ENCODE results near the gene AP1G1. TPM values are rescaled to one million over a fixed set of nuclear protein-coding genes. Genes with fewer than 3 reads are reported as not detected.

AP1G1 gene
- total RNA-seq = 56.0 and 57.6 TPM in 2 replicates

DNA sequence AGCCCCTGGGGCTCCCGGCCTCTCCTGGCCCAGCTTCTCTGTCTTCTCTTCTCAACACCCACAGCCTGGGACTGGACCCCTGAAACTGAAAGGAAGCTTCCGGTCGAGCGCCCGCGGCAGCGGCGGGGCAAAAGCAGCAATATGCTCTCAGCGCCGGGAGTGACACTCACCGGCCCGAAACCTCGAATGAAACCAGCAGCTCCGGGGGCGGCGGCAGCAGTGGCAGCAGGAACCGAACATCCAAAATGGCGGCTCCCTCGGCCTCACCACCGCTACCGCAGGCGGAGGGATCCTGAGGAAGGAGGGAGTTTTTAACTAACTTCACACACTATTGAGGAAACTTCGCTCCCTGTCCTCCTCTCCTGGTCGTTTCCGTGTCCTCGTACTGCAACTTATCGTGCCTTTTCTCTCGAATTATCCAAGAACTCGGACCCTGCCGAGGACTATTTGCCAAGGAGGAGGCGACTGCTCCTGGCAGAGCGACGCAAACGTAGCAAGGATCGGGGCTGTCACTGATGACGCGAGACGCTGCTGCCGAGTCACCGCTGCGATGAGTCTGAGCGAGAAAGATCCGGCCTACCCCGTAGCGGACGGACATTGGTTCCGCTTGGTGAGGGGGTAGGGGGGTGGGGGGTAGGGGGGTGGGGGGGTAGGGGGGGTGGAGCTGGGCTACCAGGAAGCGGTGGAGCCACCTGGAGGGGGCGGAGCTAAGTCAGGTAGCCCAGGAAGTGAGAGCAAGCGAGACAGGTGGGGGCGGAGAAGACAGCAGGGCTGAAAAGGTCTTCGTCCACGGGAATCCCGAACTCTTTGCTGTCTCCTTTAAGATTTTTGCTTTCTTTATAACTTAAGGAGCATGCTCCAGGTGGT, at the start of gene AP1G1:
TSS of gene AP1G1 (minus strand) at position 242 of the 867 bp plus-strand sequence. CDS start 19,355 bp downstream, outside the sequence.
- H3K27me3 ChIP-seq (ENCODE audit: control insufficient read depth, insufficient read depth, low read length) = no peaks in the 10 kb centered on the region
- no peak for TF ChIP-seq CTCF (IDR thresholded peaks at IDR 0.05; ENCODE audit: insufficient read depth, low read length, poor library complexity, severe bottlenecking)
- H3K4me3 ChIP-seq (ENCODE audit: low read depth, low read length) = peak within 1 kb of the TSS; percentile 87
- no peaks in the 10 kb centered on the region for H3K36me3 ChIP-seq (ENCODE audit: control insufficient read depth, insufficient read depth, low read length)
- peak; percentile 82 for DNase-seq (ENCODE audit: low read depth)

- TF ChIP-seq CTCF (IDR thresholded peaks at IDR 0.05; ENCODE audit: insufficient read depth, low read length, poor library complexity, severe bottlenecking) = no peak
These were observed 47.5 kb upstream of the AP1G1 start for GRCh38 chr16:71855937-71856662.

DNA sequence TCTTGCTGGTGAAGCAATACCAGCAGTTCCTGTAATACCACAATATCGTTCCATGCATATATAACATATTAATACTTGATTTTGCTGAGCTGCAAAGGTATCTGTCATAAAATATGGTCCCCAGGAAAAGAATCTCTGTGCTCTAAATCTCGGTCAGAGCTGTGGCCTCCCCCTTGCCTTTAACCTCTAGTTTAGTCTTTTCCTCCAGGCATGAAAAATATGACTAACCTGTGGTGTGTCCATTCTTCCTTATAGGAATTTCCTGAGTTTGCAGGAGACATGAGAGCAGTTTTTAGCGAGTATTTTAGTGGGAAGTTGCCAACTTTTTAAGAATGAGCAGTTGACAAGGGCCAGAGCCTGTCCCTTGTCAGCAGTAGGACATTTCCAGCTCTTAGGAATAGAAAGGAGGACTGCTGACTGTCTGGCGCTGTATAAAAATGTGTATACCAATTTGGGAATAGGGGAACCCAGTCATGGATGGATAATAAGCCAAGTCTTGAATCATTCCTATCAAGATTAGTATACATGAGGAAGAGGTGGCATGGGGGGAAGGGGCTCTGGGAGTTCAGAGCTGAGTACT, 45.8 kb upstream of the AP1G1 start:
- DNase-seq (ENCODE audit: low read depth) = no peak
- Histone ChIP-seq H3K36me3 (ENCODE audit: control insufficient read depth, insufficient read depth, low read length) (peaks cover 2% of the 10 kb centered on the region), H3K27me3 (ENCODE audit: control insufficient read depth, insufficient read depth, low read length) (no peaks in the 10 kb centered on the region), H3K4me3 (ENCODE audit: low read depth, low read length) (no peak overlapping the region)
- no peak for TF ChIP-seq CTCF (IDR thresholded peaks at IDR 0.05; ENCODE audit: insufficient read depth, low read length, poor library complexity, severe bottlenecking)

More at GRCh38 chr16:71855937-71856662, 47.5 kb upstream of the AP1G1 start:
- peaks cover 2% of the 10 kb centered on the region for H3K36me3 ChIP-seq (ENCODE audit: control insufficient read depth, insufficient read depth, low read length)
- no peaks in the 10 kb centered on the region for H3K27me3 ChIP-seq (ENCODE audit: control insufficient read depth, insufficient read depth, low read length)
- no peak for DNase-seq (ENCODE audit: low read depth)
- H3K4me3 ChIP-seq (ENCODE audit: low read depth, low read length) = no peak overlapping the region

- no peak for DNase-seq (ENCODE audit: low read depth)
- TF ChIP-seq CTCF (IDR thresholded peaks at IDR 0.05; ENCODE audit: insufficient read depth, low read length, poor library complexity, severe bottlenecking) = no peak
These were observed 44.8 kb upstream of the AP1G1 start for GRCh38 chr16:71853413-71853812.

DNA sequence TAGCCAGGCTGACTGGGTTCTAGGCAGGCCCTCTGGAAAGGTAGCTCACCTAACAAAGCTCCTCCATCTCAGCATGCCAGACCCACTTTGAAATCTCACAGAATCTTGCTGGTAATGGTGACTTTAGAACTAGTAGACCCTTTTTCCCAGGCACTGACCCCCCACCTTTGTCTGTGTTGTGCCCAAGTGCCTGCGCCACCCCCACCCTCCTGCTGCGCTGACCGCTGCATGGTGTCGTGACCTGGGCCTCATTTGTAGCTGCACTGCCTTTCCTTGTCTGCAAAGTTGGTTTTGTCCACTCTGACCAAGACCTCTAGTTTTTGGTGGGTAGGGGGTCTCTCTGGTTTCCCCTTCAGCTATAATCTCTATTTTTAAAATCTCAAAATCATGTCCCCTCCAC, 43.9 kb upstream of the AP1G1 start:
- no peak for TF ChIP-seq CTCF (IDR thresholded peaks at IDR 0.05; ENCODE audit: insufficient read depth, low read length, poor library complexity, severe bottlenecking)
- Histone ChIP-seq H3K36me3 (ENCODE audit: control insufficient read depth, insufficient read depth, low read length) (peaks cover 3% of the 10 kb centered on the region), H3K4me3 (ENCODE audit: low read depth, low read length) (no peak overlapping the region), H3K27me3 (ENCODE audit: control insufficient read depth, insufficient read depth, low read length) (no peaks in the 10 kb centered on the region)
- DNase-seq (ENCODE audit: low read depth) = no peak

More at GRCh38 chr16:71853413-71853812, 44.8 kb upstream of the AP1G1 start:
- Histone ChIP-seq H3K4me3 (ENCODE audit: low read depth, low read length) (no peak overlapping the region), H3K27me3 (ENCODE audit: control insufficient read depth, insufficient read depth, low read length) (no peaks in the 10 kb centered on the region), H3K36me3 (ENCODE audit: control insufficient read depth, insufficient read depth, low read length) (peaks cover 3% of the 10 kb centered on the region)
